ENCODE results near the gene CES4A.

GRCh38 chr16:67006930-67007658, 18.7 kb downstream of the CES4A start:
- no peak for TF ChIP-seq POLR2A (IDR thresholded peaks at IDR 0.05)
- no peak for TF ChIP-seq CTCF (IDR thresholded peaks at IDR 0.05)
